HCT116 (cell line): ENCODE data around the gene DDX18. TPM values are rescaled to one million over a fixed set of nuclear protein-coding genes. Genes with fewer than 3 reads are reported as not detected.
"Not testable (repeated sequence)": the region's sequence is repeated elsewhere in the genome, so short reads cannot be mapped to it uniquely, and the experiment has no call there.

ENCODE experiments used
- ATAC-seq: fragments of 200-7000 bp; cut with Tn5 transposase; 2 replicates; pipeline ENCODE4 v1.9.1; 2020; ENCODE audit warnings: mild to moderate bottlenecking, moderate library complexity
- BruUV-seq: library from RNA; stranded (reverse); fragments of 400-500 nt; replicated peaks from 2 replicates; lab custom pipeline; 2021; lab: Mats Ljungman, UMichigan
- CTCF ChIA-PET: fragments of 300-600 bp; sonication (Branson Sonifier 250); formaldehyde crosslinking; loops from one replicate; lab custom pipeline; 2021; ENCODE audit warnings: antibody characterized with exemption; lab: Charles Lee
- POLR2A ChIA-PET: fragments of 300-600, 350-600 bp; sonication (Branson Sonifier 250); formaldehyde crosslinking; loops from one replicate; lab custom pipeline; 2021; ENCODE audit warnings: antibody characterized with exemption; lab: Charles Lee
- RAD21 ChIA-PET, 2 experiments: fragments of 300-600 bp; sonication (Branson Sonifier 250); formaldehyde crosslinking; loops; one replicate each; lab custom pipeline; 2023; ENCODE audit warnings: low total read pairs in 2 of 2; ENCODE audit not compliant: uncharacterized antibody in 2 of 2, unreplicated experiment in 2 of 2, low non-redundant PET in 1 of 2; lab: Charles Lee
- DNase-seq: peaks from one replicate; pipeline ENCODE4 v3.0.0-alpha.2; 2010; ENCODE audit warnings: low read depth, low spot score
- H2AFZ ChIP-seq: fragments of 200-600 bp; shearing (Covaris generic), sonication (generic); 2 replicates; pipeline ENCODE4 v1.6.1; 2017; ENCODE audit warnings: low read depth, mixed run types, mixed read lengths, antibody characterized with exemption, low read length; ENCODE audit not compliant: poor library complexity, severe bottlenecking
- H3K27ac ChIP-seq: 2 replicates; pipeline ENCODE4 v1.5.1; 2012; ENCODE audit warnings: low read depth, low read length
- H3K27me3 ChIP-seq: fragments of 200-600 bp; sonication (generic); 2 replicates; pipeline ENCODE4 v1.6.1; 2016; ENCODE audit warnings: mixed run types, low read length, mixed read lengths; ENCODE audit not compliant: insufficient read depth
- H3K36me3 ChIP-seq, 2 experiments: fragments of 200-500 bp in 1 of 2; fragments of 200-600 bp in 1 of 2; sonication (Bioruptor generic) in 1 of 2; sonication (generic) in 1 of 2; 2 replicates each; pipeline versions ENCODE4 v1.5.1 to v1.6.1; 2014 to 2016; ENCODE audit warnings: low read length in 2 of 2, inconsistent platforms in 1 of 2, mixed read lengths in 1 of 2, mixed run types in 1 of 2; ENCODE audit not compliant: insufficient read depth in 2 of 2, control insufficient read depth in 1 of 2
- H3K4me1 ChIP-seq, 2 experiments: fragments of 200-600 bp in 1 of 2; sonication (generic) in 1 of 2; 2 replicates each; pipeline versions ENCODE4 v1.5.1 to v1.6.1; 2012 to 2017; ENCODE audit warnings: low read length in 2 of 2, inconsistent platforms in 1 of 2, mild to moderate bottlenecking in 1 of 2, mixed read lengths in 1 of 2, mixed run types in 1 of 2, moderate library complexity in 1 of 2; ENCODE audit not compliant: insufficient read depth in 2 of 2, control insufficient read depth in 1 of 2
- H3K4me2 ChIP-seq: fragments of 200-600 bp; sonication (generic); 2 replicates; pipeline ENCODE4 v1.6.1; 2017; ENCODE audit warnings: mixed run types, low read length, mixed read lengths
- H3K4me3 ChIP-seq, 2 experiments: fragments of 200-600 bp in 1 of 2; sonication (generic) in 1 of 2; replicated peaks in 1 of 2; 2 replicates each; pipeline ENCODE4 v1.5.1; 2011 to 2016; ENCODE audit warnings: low read length in 2 of 2, control low read depth in 1 of 2, low read depth in 1 of 2, mild to moderate bottlenecking in 1 of 2, mixed read lengths in 1 of 2, mixed run types in 1 of 2
- H3K79me2 ChIP-seq: fragments of 200-600 bp; sonication (generic); 2 replicates; pipeline ENCODE4 v1.6.1; 2017; ENCODE audit warnings: mild to moderate bottlenecking, mixed run types, low read length, moderate library complexity, mixed read lengths; ENCODE audit not compliant: insufficient read depth
- H3K9ac ChIP-seq: fragments of 200-600 bp; sonication (generic); 2 replicates; pipeline ENCODE4 v1.6.1; 2016; ENCODE audit warnings: low read length, mixed read lengths
- H3K9me2 ChIP-seq: fragments of 200-600 bp; sonication (generic), shearing (Covaris generic); 2 replicates; pipeline ENCODE4 v1.6.1; 2017; ENCODE audit warnings: mixed run types, mild to moderate bottlenecking, moderate library complexity; ENCODE audit not compliant: insufficient read depth
- H3K9me3 ChIP-seq, 2 experiments: fragments of 200-500 bp in 1 of 2; fragments of 200-600 bp in 1 of 2; sonication (Bioruptor generic) in 1 of 2; sonication (generic) in 1 of 2; 2 replicates each; pipeline ENCODE4 v1.6.1; 2014 to 2017; ENCODE audit warnings: low read length in 2 of 2, mixed read lengths in 2 of 2, inconsistent platforms in 1 of 2, low read depth in 1 of 2, mild to moderate bottlenecking in 1 of 2, mixed run types in 1 of 2, moderate library complexity in 1 of 2; ENCODE audit not compliant: control insufficient read depth in 1 of 2, insufficient read depth in 1 of 2
- H4K20me1 ChIP-seq: fragments of 200-600 bp; sonication (generic), shearing (Covaris generic); 2 replicates; pipeline ENCODE4 v1.6.1; 2017; ENCODE audit warnings: mixed run types, mild to moderate bottlenecking, moderate library complexity; ENCODE audit not compliant: insufficient read depth
- ELF1 ChIP-seq: IDR thresholded peaks from 2 replicates; pipeline ENCODE4 v1.6.1; 2012; ENCODE audit warnings: low read depth, borderline replicate concordance
- EZH2 ChIP-seq: fragments of 200-600 bp; sonication (generic); IDR thresholded peaks from 2 replicates; pipeline ENCODE4 v1.6.1; 2017; ENCODE audit warnings: antibody characterized with exemption, mixed run types
- FOSL1 ChIP-seq: IDR thresholded peaks from 2 replicates; pipeline ENCODE4 v1.6.1; 2012; ENCODE audit warnings: low read depth
- MAX ChIP-seq: IDR thresholded peaks from 2 replicates; pipeline ENCODE4 v1.6.1; 2012
- POLR2AphosphoS5 ChIP-seq: IDR thresholded peaks from 2 replicates; pipeline ENCODE4 v1.6.1; 2011; ENCODE audit warnings: mild to moderate bottlenecking, low read depth, low read length, moderate library complexity
- RAD21 ChIP-seq: IDR thresholded peaks from 2 replicates; pipeline ENCODE4 v1.6.1; 2012; ENCODE audit warnings: low read depth, mild to moderate bottlenecking
- SIN3A ChIP-seq: IDR thresholded peaks from 2 replicates; pipeline ENCODE4 v1.6.1; 2012; ENCODE audit warnings: low read depth
- SP1 ChIP-seq: IDR thresholded peaks from 2 replicates; pipeline ENCODE4 v1.6.1; 2012; ENCODE audit warnings: low read depth
- SRF ChIP-seq: IDR thresholded peaks from 2 replicates; pipeline ENCODE4 v1.6.1; 2012; ENCODE audit warnings: low read depth
- ZFX ChIP-seq: fragments of 450-650 bp; IDR thresholded peaks from 2 replicates; pipeline ENCODE4 v1.6.1; 2017
- intact Hi-C: fragments of 100-400 bp; cut with micrococcal nuclease; formaldehyde crosslinking; loops from 2 replicates; pipeline ENCODE4 v1.10.0; 2022
- total RNA-seq: library from RNA; stranded (reverse); gene quantifications from one replicate; pipeline ENCODE4 v1.2.1, GENCODE V29; 2021; ENCODE audit not compliant: unreplicated experiment
- TF ChIP-seq, protein P1 (sequence below): IDR thresholded peaks from 2 replicates; pipeline ENCODE4 v1.6.1; 2012; ENCODE audit warnings: low read depth

DDX18 gene
- total RNA-seq, 1 experiment from 2014 or later: 99.7 TPM

- Histone ChIP-seq H3K79me2 (no peaks in the 10 kb centered on the region), H3K9me2 (no peaks in the 10 kb centered on the region), H3K27me3 (0 out of 2 replicates have a peak, but pooled peaks cover 7% of the 10 kb centered on the region), H2AFZ (no peak overlapping the region), H3K4me2 (no peak overlapping the region), H3K9ac (no peak overlapping the region), H4K20me1 (no peaks in the 10 kb centered on the region), H3K4me1 (no peaks in the 10 kb centered on the region), H3K27ac (no peak overlapping the region), H3K36me3 (no peaks in the 10 kb centered on the region), H3K4me3 (no peak overlapping the region), H3K9me3 (no peaks in the 10 kb centered on the region)
- no peak for DNase-seq
- no TSS peak for BruUV-seq
- intact Hi-C loops: no loop called here
- ChIA-PET CTCF (no interaction called here), RAD21 (no interaction called here), POLR2A (no interaction called here)
- TF ChIP-seq ZFX (no peak), FOSL1 (no peak), SIN3A (no peak), SRF (no peak), ELF1 (no peak), EZH2 (no peak), SP1 (no peak), POLR2AphosphoS5 (no peak), MAX (no peak), RAD21 (no peak)
- TF ChIP-seq, protein P1, sequence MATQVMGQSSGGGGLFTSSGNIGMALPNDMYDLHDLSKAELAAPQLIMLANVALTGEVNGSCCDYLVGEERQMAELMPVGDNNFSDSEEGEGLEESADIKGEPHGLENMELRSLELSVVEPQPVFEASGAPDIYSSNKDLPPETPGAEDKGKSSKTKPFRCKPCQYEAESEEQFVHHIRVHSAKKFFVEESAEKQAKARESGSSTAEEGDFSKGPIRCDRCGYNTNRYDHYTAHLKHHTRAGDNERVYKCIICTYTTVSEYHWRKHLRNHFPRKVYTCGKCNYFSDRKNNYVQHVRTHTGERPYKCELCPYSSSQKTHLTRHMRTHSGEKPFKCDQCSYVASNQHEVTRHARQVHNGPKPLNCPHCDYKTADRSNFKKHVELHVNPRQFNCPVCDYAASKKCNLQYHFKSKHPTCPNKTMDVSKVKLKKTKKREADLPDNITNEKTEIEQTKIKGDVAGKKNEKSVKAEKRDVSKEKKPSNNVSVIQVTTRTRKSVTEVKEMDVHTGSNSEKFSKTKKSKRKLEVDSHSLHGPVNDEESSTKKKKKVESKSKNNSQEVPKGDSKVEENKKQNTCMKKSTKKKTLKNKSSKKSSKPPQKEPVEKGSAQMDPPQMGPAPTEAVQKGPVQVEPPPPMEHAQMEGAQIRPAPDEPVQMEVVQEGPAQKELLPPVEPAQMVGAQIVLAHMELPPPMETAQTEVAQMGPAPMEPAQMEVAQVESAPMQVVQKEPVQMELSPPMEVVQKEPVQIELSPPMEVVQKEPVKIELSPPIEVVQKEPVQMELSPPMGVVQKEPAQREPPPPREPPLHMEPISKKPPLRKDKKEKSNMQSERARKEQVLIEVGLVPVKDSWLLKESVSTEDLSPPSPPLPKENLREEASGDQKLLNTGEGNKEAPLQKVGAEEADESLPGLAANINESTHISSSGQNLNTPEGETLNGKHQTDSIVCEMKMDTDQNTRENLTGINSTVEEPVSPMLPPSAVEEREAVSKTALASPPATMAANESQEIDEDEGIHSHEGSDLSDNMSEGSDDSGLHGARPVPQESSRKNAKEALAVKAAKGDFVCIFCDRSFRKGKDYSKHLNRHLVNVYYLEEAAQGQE: no peak
- ATAC-seq: no peak
These were observed 12.7 kb upstream of the DDX18 start for GRCh38 chr2:117801826-117802225.

DNA sequence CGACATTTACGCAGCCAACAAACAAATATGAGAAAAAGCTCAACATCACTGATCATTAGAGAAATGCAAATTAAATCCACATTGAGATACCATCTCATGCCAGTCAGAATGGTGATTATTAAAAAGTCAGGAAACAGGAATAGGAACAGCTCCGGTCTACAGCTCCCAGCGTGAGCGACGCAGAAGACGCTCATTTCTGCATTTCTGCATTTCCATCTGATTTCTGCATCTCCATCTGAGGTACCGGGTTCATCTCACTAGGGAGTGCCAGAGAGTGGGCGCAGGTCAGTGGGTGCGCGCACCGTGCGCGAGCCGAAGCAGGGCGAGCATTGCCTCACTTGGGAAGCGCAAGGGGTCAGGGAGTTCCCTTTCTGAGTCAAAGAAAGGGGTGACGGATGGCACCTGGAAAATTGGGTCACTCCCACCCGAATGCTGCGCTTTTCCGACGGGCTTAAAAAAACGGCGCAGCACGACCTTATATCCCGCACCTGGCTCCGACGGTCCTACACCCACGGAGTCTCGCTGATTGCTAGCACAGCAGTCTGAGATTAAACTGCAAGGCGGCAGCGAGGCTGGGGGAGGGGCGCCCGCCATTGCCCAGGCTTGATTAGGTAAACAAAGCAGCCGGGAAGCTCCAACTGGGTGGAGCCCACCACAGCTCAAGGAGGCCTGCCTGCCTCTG lies 10.7 kb upstream of the DDX18 start:
- RAD21 ChIA-PET, H3K4me1 ChIP-seq, H3K36me3 ChIP-seq, H3K9ac ChIP-seq, H3K9me2 ChIP-seq, H3K27ac ChIP-seq, H3K79me2 ChIP-seq, intact Hi-C loops, H2AFZ ChIP-seq, H3K27me3 ChIP-seq, H4K20me1 ChIP-seq, POLR2A ChIA-PET, H3K9me3 ChIP-seq, BruUV-seq, DNase-seq: not testable (repeated sequence)
- Histone ChIP-seq H3K4me2 (peak overlapping the region; percentile 34), H3K4me3 (peak overlapping the region; percentile 19 to 26; a peak in 2 of 4 replicates)
- ATAC-seq: peak; percentile 54; the same call in 1 of the 2 replicates
- CTCF ChIA-PET: interaction anchor here (0.7 kb wide), 1 partner anchor 10 kb away, joined by 3 read pairs; no protein-coding TSS in a partner anchor
